ENCODE data around the gene CRHR2.

- no peak for TF ChIP-seq CTCF (conservative IDR thresholded peaks at IDR 0.05 in 1 of 2, IDR thresholded peaks at IDR 0.05 in 1 of 2; ENCODE audit: extremely low read depth in 1 of 2, insufficient read depth in 1 of 2, low read depth in 1 of 2, low read length in 2 of 2)
- no peak for TF ChIP-seq EZH2 (IDR thresholded peaks at IDR 0.05; ENCODE audit: borderline replicate concordance, low read length)
Measured at GRCh38 chr7:30649717-30650420, 32.4 kb downstream of the CRHR2 start.

Data from mammary epithelial cell (primary cell).